ENCODE results near the gene PEBP1.
A peak's percentile ranks its signal among the peaks of the same experiment; 100 is the strongest.

The PEBP1 gene

DNA sequence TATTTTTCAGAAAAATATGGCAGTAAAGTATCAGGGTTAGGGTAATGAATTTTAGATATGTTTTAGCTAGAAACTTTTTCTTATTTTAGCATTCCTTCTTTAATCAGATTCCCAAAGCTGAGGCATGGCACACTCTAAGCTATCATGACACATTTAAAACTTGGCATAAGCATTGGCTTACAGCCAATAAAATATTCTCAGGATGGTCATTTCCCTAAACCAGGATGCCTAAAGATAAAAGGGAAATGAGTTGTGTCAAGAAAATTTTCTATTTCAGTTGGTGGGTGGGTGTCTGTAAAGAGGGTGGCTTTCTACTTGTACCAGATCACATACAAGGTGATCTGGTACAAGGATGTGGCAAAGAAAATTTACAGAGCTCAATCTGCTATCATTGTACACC is 47.8 kb downstream of the PEBP1 start:
- H3K9me3 Mint-ChIP-seq = no peaks in the 10 kb centered on the region
- no peak for DNase-seq
- H3K4me1 Mint-ChIP-seq = peaks cover 24% of the 10 kb centered on the region
- H3K27ac Mint-ChIP-seq = no peak overlapping the region
- no peaks in the 10 kb centered on the region for H3K27me3 Mint-ChIP-seq (ENCODE audit: low read depth, poor library complexity)
- TF ChIP-seq, protein P1, sequence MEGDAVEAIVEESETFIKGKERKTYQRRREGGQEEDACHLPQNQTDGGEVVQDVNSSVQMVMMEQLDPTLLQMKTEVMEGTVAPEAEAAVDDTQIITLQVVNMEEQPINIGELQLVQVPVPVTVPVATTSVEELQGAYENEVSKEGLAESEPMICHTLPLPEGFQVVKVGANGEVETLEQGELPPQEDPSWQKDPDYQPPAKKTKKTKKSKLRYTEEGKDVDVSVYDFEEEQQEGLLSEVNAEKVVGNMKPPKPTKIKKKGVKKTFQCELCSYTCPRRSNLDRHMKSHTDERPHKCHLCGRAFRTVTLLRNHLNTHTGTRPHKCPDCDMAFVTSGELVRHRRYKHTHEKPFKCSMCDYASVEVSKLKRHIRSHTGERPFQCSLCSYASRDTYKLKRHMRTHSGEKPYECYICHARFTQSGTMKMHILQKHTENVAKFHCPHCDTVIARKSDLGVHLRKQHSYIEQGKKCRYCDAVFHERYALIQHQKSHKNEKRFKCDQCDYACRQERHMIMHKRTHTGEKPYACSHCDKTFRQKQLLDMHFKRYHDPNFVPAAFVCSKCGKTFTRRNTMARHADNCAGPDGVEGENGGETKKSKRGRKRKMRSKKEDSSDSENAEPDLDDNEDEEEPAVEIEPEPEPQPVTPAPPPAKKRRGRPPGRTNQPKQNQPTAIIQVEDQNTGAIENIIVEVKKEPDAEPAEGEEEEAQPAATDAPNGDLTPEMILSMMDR (IDR thresholded peaks at IDR 0.05) = no peak
- peaks cover 5% of the 10 kb centered on the region for H3K36me3 Mint-ChIP-seq (ENCODE audit: low read depth)
- H3K4me3 Mint-ChIP-seq = no peak overlapping the region

DNA sequence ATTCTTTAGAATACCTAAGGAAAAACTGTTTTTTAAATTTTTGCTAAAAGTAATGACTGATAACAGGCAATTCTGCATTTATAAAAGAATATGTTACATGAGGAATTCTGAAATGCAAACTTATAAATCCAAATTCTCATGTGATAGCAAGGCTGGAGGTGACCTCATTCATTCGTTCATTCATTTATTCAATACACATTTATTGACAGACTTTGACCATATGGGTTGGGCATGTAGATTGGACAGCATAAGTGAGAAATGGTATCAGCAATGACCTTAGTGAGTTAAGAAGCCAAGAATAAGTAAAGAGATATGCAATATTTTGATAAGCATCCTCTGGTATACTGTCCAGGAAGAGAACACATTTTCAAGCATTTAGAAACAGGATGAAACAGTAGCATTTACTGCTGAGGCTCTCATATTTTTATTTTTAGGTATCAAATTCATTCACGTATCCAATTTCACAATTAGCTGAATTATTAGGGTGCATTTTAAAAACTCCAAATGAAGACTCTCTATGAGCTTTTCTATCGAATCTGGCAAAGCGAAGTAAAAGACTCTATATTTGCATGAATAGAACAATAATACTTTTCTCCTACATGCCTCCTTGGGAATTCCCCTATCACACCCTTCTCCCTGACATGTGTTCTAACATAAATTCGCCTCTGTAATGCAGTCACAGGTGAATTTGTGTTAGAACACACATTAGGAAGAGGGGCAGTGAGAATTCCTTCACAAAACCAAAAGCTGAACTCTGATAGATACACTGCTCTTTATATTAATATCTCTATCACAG is 49.9 kb downstream of the PEBP1 start:
- TF ChIP-seq, protein P1 (IDR thresholded peaks at IDR 0.05) = no peak
- peaks cover 41% of the 10 kb centered on the region for H3K4me1 Mint-ChIP-seq
- DNase-seq = no peak
- no peaks in the 10 kb centered on the region for H3K27me3 Mint-ChIP-seq (ENCODE audit: low read depth, poor library complexity)
- peaks cover 5% of the 10 kb centered on the region for H3K36me3 Mint-ChIP-seq (ENCODE audit: low read depth)
- no peak overlapping the region for H3K4me3 Mint-ChIP-seq
- no peak overlapping the region for H3K27ac Mint-ChIP-seq
- H3K9me3 Mint-ChIP-seq = no peaks in the 10 kb centered on the region

DNA sequence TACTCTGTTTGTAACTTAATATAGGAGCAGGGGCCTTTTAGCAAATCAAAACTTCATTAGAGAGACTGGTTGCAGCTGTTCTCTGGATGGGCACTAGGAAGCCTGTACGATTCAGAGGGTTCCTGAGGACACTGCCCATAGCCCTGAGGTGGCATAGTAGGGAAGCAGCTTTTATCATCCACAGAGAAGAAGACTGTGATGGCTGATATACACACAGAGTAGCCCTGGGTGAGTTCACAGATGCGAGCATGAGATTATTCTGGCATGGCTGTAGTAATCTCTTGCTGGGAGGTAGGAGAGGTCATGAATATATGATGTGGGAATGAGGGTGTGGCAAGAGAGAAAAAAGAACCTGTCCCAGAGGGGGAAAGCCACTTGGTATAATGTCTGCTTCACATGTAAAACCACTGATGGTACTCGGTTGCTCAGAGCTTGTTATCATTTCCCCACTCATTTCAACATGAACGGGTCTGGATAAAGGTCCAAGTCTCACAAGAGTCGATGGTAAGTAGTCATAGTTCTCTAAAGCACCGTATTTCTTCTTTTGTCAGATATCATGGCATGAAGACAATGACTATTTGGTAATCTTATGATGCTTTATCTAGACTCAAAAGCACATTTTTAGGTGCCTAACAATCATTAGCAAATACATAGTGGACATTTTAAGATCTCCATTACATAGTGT is 52.0 kb downstream of the PEBP1 start:
- TF ChIP-seq, protein P1 (IDR thresholded peaks at IDR 0.05) = no peak
- H3K4me3 Mint-ChIP-seq = no peak overlapping the region
- no peaks in the 10 kb centered on the region for H3K9me3 Mint-ChIP-seq
- H3K36me3 Mint-ChIP-seq (ENCODE audit: low read depth) = no peaks in the 10 kb centered on the region
- peak overlapping the region; percentile 30 for H3K27ac Mint-ChIP-seq
- no peaks in the 10 kb centered on the region for H3K27me3 Mint-ChIP-seq (ENCODE audit: low read depth, poor library complexity)
- H3K4me1 Mint-ChIP-seq = peaks cover 34% of the 10 kb centered on the region
- no peak for DNase-seq

DNA sequence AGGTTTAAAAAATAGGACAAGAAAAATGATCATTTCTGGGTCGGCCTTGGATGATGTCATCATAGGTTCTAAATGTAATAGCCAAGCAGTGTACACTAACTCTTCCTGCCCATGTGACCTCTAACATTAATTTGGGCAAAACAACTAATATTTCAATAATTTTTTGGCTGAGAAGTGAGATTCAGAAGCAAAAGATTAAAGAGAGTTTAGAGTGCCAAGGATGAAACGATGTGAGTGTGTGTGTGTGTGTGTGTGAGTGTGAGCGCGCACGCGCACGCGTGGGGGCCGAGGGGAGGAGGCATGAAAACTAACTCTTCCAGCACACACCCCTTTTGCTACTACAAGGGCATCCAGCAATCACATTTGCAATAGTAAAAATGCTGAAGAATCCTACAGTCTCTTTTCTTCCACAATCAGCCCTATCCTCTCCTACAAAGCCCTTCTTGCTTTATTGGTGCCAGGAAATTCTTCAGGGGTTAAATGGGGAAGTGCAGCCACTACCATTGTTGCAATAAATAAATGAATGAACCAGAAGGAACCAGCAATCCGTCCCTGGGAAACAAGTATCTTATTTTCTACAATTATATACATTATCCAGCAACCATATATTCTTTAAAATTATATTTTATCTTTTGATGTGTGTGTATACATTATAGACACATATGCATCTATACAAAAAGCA is 52.9 kb downstream of the PEBP1 start:
- no peak for DNase-seq
- Mint-ChIP-seq H3K36me3 (ENCODE audit: low read depth) (no peaks in the 10 kb centered on the region), H3K9me3 (no peaks in the 10 kb centered on the region), H3K4me1 (peaks cover 32% of the 10 kb centered on the region), H3K27ac (peak overlapping the region; percentile 58), H3K4me3 (peak overlapping the region; percentile 76), H3K27me3 (ENCODE audit: low read depth, poor library complexity) (no peaks in the 10 kb centered on the region)
- TF ChIP-seq, protein P1 (IDR thresholded peaks at IDR 0.05) = no peak

DNA sequence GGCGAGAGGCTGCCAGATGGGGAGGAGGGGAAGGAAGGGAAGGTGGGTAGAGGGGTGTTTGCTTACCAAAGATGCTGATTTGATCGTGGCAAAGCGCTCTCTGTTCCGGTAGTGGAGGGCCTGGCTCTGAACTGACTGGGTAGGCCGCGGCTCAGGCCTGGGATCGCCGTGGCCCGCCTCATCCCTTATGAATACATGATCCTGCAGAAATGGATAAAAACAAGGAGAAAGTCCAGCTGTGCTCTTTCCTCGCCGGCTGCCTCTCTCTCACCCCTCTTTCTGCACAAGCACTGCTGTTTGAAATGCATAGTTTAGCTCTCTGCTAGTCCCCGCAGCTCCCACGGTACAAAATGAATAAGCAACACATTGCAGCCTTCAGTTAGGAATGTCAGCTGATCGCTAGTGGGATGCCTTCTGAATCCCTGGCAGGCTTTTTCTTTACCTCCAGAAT is 53.8 kb downstream of the PEBP1 start:
- Mint-ChIP-seq H3K36me3 (ENCODE audit: low read depth) (no peaks in the 10 kb centered on the region), H3K4me3 (peak overlapping the region; percentile 76), H3K4me1 (peaks cover 32% of the 10 kb centered on the region), H3K9me3 (no peaks in the 10 kb centered on the region), H3K27me3 (ENCODE audit: low read depth, poor library complexity) (peaks cover 3% of the 10 kb centered on the region), H3K27ac (peak overlapping the region; percentile 96)
- TF ChIP-seq, protein P1 (IDR thresholded peaks at IDR 0.05) = no peak
- peak; percentile 34 for DNase-seq
